ENCODE results near the gene PRDM16.

DNA sequence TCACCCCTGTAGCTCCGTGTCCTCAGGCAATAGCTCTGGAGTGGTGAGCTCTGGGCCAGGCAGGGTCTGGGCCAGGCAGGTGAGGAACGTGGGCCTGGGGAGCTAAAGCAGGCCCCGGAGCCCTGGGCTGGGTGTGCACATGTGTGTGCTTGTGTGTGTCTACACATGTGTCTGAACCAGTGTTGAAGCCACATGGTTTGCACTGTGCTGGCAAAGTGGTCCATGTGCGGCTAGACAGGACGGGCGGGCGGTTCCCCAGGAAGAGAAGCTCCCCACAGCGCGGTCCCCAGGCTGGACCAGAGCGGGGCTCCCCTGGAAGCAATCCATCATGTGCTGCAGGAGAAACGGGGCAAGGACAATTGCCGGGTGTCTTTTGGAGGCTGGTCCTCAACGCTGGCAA is 84.2 kb downstream of the PRDM16 start:
- TF ChIP-seq, protein P1, sequence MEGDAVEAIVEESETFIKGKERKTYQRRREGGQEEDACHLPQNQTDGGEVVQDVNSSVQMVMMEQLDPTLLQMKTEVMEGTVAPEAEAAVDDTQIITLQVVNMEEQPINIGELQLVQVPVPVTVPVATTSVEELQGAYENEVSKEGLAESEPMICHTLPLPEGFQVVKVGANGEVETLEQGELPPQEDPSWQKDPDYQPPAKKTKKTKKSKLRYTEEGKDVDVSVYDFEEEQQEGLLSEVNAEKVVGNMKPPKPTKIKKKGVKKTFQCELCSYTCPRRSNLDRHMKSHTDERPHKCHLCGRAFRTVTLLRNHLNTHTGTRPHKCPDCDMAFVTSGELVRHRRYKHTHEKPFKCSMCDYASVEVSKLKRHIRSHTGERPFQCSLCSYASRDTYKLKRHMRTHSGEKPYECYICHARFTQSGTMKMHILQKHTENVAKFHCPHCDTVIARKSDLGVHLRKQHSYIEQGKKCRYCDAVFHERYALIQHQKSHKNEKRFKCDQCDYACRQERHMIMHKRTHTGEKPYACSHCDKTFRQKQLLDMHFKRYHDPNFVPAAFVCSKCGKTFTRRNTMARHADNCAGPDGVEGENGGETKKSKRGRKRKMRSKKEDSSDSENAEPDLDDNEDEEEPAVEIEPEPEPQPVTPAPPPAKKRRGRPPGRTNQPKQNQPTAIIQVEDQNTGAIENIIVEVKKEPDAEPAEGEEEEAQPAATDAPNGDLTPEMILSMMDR (IDR thresholded peaks at IDR 0.05): no peak
- no peak for TF ChIP-seq POLR2A (IDR thresholded peaks at IDR 0.05)

Measured in uterus (tissue), 2 donors.